Frontal cortex (tissue), 4 donors: Measurements from ENCODE around the gene SUDS3. TPM values are rescaled to one million over a fixed set of nuclear protein-coding genes. Genes with fewer than 3 reads are reported as not detected.
"Not testable (repeated sequence)": the region's sequence is repeated elsewhere in the genome, so short reads cannot be mapped to it uniquely, and the experiment has no call there.

ENCODE experiments used
- DNase-seq, 2 donors: peaks; one replicate each; pipeline ENCODE4 v3.0.0; 2012; ENCODE audit warnings: low spot score in 2 of 2
- FAIRE-seq: peaks from 2 replicates; lab custom pipeline; 2012; peaks lifted over from hg19 to GRCh38; lab: Jason Lieb, UNC
- total RNA-seq: library from RNA; depleted of rRNA; stranded (reverse); fragments of >200 nt; gene quantifications from one replicate; pipeline ENCODE4 v1.2.3, GENCODE V29; 2014
- donor health status: control.
- donor health status: control.
- donor health status: control.

The SUDS3 gene, protein sequence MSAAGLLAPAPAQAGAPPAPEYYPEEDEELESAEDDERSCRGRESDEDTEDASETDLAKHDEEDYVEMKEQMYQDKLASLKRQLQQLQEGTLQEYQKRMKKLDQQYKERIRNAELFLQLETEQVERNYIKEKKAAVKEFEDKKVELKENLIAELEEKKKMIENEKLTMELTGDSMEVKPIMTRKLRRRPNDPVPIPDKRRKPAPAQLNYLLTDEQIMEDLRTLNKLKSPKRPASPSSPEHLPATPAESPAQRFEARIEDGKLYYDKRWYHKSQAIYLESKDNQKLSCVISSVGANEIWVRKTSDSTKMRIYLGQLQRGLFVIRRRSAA
- 63.6 TPM for total RNA-seq

- FAIRE-seq = no peak
These were observed at the start of gene SUDS3 for GRCh38 chr12:118376089-118377020. SUDS3 (plus strand) TSS chr12:118376555; CDS start chr12:118376692, 137 bp downstream.

DNA sequence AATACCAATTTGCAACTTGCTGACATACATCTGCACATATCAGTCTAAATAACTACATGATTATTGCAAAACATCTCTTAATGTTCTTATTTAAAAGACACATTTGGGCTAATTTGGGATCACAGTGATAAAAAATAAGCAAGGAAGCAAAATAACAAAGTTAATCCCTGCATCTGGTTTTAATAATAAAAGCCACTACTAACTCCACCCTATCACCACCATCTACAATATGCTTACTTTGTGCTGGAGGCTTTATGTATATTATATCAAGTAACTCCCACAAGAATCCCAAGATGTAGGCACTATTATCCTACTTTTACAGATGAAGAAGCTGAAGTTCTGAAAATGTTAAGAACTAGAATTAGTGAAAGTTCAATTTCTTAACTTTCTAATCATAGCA is 49.4 kb upstream of the SUDS3 start:
- DNase-seq = no peak
- FAIRE-seq = no peak

More at GRCh38 chr12:118376089-118377020, at the start of gene SUDS3:
- DNase-seq = peak; percentile 84 to 93

- FAIRE-seq = peak; percentile 50
- DNase-seq = no peak
These were observed 49.0 kb upstream of the SUDS3 start for GRCh38 chr12:118327391-118327790.

- FAIRE-seq = no peak
- DNase-seq = no peak
These were observed 47.6 kb upstream of the SUDS3 start for GRCh38 chr12:118328486-118329330.

GRCh38 chr12:118330421-118331018 is 45.8 kb upstream of the SUDS3 start:
- no peak for DNase-seq
- no peak for FAIRE-seq

- FAIRE-seq (no peak), DNase-seq (no peak)
These were observed 43.8 kb upstream of the SUDS3 start for GRCh38 chr12:118332511-118332910.

- DNase-seq (no peak), FAIRE-seq (no peak)
These were observed 42.1 kb upstream of the SUDS3 start for GRCh38 chr12:118334241-118334640.

DNA sequence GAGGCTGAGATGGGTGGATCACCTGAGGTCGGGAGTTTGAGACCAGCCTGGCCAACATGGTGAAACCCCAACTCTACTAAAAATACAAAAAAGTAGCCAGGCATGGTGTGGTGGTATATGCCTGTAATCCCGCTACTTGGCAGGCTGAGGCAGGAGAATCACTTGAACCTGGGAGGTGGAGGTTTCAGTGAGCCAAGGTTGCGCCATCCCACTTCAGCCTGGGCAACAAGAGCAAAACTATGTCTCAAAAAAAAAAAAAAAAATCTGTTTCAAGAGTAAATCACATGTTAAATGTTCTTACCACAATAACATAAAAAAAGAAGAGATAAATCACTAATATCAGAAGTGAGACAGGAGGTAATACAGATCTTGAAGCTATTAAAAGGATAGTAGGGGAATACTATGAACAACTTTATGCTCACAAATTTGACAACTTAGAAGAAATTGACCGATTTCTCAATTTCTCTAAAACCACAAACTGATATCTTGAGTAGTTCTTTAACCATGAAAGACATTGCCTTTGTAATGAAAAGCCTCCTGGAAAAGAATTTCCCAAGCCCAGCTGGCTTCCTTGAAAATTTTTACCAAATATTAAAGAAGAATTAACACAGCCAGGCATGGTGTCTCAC is 41.3 kb upstream of the SUDS3 start:
- DNase-seq (no peak), FAIRE-seq (no peak)

DNA sequence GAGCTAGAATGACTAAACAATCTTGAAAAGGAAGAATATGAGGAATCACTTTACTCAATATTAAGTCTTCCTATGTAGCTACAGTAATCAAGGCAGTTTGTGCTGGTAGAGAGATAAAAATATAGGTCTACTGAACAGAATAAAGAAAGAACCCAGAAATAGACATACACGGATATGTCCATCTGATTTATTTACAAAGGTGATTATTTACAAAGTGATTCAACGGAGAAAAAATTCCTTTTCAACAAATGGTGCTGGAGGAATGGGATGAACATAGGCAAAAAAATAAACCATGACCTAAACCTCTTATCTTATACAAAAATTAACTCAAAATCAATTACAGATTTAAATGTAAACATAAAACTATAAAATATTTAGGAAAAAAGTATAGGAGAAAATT is 40.2 kb upstream of the SUDS3 start:
- DNase-seq (no peak), FAIRE-seq (no peak)

- FAIRE-seq (no peak), DNase-seq (no peak)
These were observed 39.0 kb upstream of the SUDS3 start for GRCh38 chr12:118337194-118337838.

GRCh38 chr12:118342090-118342489 is 34.3 kb upstream of the SUDS3 start:
- FAIRE-seq (no peak), DNase-seq (no peak)

- no peak for FAIRE-seq
- DNase-seq = no peak
These were observed 31.5 kb upstream of the SUDS3 start for GRCh38 chr12:118344829-118345228.

DNA sequence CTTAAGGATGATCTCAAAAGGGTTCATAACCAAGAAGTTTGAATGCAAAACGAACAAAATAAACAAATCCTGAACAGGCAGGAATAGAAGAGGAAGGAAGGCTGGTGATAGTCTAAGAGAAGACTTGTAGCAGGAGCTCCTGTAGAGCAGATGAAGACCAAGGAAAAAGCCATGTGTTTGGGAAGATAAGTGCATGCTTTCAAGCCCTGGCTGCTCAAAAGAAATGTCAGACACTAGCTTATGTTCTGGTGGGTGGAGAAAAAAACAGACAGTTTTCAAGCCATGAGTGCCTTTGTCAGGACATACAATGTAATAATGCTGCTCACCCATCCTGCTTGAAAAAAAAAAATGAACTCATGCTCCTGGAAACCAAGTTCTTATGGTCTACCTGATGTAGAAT is 31.0 kb upstream of the SUDS3 start:
- DNase-seq (no peak), FAIRE-seq (no peak)

DNA sequence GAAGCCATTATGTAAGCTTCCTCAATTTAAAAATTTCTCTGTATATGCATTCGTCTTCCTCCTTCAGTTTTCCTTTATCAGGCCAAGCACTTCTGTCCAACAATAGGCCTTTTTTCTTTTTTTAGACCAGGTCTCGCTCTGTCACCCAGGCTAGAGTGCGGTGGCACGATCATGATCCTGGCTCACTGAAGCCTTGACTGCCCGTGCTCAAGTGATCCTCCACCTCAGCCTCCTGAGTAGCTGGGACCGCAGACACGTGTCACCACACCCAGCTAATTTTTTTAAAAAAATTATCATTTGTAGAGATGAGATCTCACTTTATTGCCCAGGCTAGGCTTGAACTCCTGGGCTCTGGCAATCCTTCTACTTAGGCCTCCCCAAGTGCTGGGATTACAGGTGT is 29.5 kb upstream of the SUDS3 start:
- FAIRE-seq (no peak), DNase-seq (no peak)

DNA sequence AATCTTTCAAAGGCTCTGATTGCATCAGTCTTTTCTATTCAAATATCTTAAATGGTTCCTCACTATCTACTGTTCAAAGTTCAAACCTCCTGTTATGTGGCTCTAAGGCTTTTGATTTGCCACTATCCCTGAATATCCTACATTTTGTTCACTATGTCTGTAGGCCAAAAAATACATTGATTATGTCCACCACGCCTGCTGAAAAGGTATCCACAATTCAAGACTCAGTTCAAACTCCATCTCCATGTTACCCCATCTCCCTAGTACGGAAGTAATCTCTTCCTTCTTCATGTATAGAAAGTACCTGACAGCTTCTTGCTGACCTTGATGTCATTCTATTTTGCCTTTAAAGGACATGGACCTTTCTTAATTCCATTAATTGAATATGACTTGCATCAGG is 28.4 kb upstream of the SUDS3 start:
- FAIRE-seq = no peak
- no peak for DNase-seq

- DNase-seq = no peak
- no peak for FAIRE-seq
These were observed 25.3 kb upstream of the SUDS3 start for GRCh38 chr12:118350908-118351559.

DNA sequence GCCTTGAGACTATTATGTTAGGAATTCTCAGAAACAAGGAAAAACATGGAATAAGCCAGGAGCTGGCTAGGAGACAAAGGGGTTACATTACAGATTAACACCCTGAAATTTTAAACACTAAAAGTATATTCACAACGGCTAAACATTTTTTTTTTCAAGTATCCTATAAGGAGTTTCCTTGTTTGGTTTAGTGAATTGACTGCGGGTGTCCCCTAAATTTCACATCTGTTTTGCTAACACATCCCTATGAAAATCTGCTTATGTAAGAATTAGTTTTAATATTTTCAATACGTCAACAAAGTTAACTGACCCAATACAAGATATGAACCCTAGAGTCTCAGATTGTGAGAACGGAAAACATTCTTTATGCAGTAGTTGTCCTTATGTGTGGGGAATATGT is 22.6 kb upstream of the SUDS3 start:
- DNase-seq = no peak
- FAIRE-seq = no peak

- FAIRE-seq, DNase-seq: not testable (repeated sequence)
These were observed 21.9 kb upstream of the SUDS3 start for GRCh38 chr12:118354503-118354902.
